ENCODE measurements around the gene ANKDD1A.

DNA sequence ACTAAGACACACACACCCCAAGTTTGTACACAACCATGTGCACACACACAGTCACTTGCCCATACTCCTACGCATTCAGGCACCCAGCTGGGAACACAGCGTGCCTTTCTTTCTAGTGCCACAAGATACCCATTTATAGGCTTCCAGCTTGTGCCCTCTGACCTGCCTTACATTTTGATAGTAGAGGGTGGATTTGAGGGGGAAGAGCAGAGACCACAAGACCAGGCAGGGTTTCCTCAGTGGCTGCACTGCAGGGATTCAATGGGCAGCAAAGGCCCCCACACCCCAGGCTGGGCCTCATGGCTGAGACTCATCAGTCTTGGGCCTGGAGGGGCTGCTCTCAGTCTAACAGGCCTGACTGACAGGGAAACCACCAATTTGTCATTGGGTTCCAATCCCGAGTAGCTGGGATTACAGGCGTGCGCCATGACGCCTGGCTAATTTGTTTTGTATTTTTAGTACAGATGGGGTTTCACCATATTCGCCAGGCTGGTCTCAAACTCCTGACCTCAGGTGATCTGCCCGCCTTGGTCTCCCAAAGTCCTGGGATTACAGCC lies 18.8 kb upstream of the ANKDD1A start:
- TF ChIP-seq, protein P1, sequence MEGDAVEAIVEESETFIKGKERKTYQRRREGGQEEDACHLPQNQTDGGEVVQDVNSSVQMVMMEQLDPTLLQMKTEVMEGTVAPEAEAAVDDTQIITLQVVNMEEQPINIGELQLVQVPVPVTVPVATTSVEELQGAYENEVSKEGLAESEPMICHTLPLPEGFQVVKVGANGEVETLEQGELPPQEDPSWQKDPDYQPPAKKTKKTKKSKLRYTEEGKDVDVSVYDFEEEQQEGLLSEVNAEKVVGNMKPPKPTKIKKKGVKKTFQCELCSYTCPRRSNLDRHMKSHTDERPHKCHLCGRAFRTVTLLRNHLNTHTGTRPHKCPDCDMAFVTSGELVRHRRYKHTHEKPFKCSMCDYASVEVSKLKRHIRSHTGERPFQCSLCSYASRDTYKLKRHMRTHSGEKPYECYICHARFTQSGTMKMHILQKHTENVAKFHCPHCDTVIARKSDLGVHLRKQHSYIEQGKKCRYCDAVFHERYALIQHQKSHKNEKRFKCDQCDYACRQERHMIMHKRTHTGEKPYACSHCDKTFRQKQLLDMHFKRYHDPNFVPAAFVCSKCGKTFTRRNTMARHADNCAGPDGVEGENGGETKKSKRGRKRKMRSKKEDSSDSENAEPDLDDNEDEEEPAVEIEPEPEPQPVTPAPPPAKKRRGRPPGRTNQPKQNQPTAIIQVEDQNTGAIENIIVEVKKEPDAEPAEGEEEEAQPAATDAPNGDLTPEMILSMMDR (IDR thresholded peaks at IDR 0.05), result no peak
- TF ChIP-seq EP300 (IDR thresholded peaks at IDR 0.05), result no peak
- TF ChIP-seq POLR2A (IDR thresholded peaks at IDR 0.05), result no peak
- no peak for TF ChIP-seq POLR2AphosphoS5 (IDR thresholded peaks at IDR 0.05)
